HepG2 (cell line): Measurements from ENCODE around the gene TRMT112. TPM values are rescaled to one million over a fixed set of nuclear protein-coding genes. Genes with fewer than 3 reads are reported as not detected.

Experiments
- ATAC-seq: fragments of 200-7000 bp; cut with Tn5 transposase; 3 replicates; pipeline ENCODE4 v1.9.1; 2020; ENCODE audit warnings: mild to moderate bottlenecking, moderate library complexity
- BruUV-seq: library from RNA; stranded (reverse); fragments of 400-500 nt; replicated peaks from 2 replicates; lab custom pipeline; 2021; lab: Mats Ljungman, UMichigan
- CTCF ChIA-PET: fragments of 300-600 bp; formaldehyde crosslinking; extraction: SDS; loops from one replicate; lab custom pipeline; 2021; ENCODE audit warnings: low total read pairs, inconsistent platforms, low intra/inter-chr PET ratio; lab: Yijun Ruan, JAX
- POLR2A ChIA-PET: fragments of 350-600 bp; sonication (Branson Sonifier 250); formaldehyde crosslinking; loops from one replicate; lab custom pipeline; 2020; ENCODE audit warnings: antibody characterized with exemption, inconsistent platforms; lab: Yijun Ruan, JAX
- DNase-seq: peaks from one replicate; pipeline ENCODE4 v3.0.0-alpha.2; 2015; ENCODE audit warnings: low spot score
- FAIRE-seq: peaks from 3 replicates; lab custom pipeline; 2011; peaks lifted over from hg19 to GRCh38; lab: Jason Lieb, UNC
- H2AFZ ChIP-seq: one replicate; pipeline ENCODE4 v1.6.1; 2011; ENCODE audit warnings: low read length, inconsistent platforms
- H3K27ac ChIP-seq: fragments of 300-600 bp; 3 replicates; pipeline ENCODE4 v1.8.0; 2011; ENCODE audit warnings: mixed run types, mild to moderate bottlenecking, mixed read lengths, low read length, inconsistent platforms; ENCODE audit not compliant: insufficient read depth; ENCODE audit errors: extremely low read length
- H3K27me3 ChIP-seq, 2 experiments: fragments of 200-600 bp in 1 of 2; 2 replicates in 1 of 2; 3 replicates in 1 of 2; pipeline versions ENCODE4 v1.6.0 to v1.8.0; 2011; ENCODE audit warnings: low read length in 2 of 2, mild to moderate bottlenecking in 2 of 2, moderate library complexity in 2 of 2, inconsistent platforms in 1 of 2; ENCODE audit not compliant: insufficient read depth in 2 of 2, control insufficient read depth in 1 of 2
- H3K36me3 ChIP-seq, 2 experiments: fragments of 200-600 bp in 1 of 2; replicated peaks in 1 of 2; 2 replicates in 1 of 2; 3 replicates in 1 of 2; pipeline versions ENCODE4 v1.5.1 to v1.8.0; 2011; ENCODE audit warnings: low read length in 2 of 2, inconsistent platforms in 1 of 2; ENCODE audit not compliant: insufficient read depth in 2 of 2, control insufficient read depth in 1 of 2
- H3K4me1 ChIP-seq: 2 replicates; pipeline ENCODE4 v1.5.1; 2012; ENCODE audit warnings: low read length, inconsistent platforms; ENCODE audit not compliant: insufficient read depth
- H3K4me2 ChIP-seq: 2 replicates; pipeline ENCODE4 v1.6.0; 2011; ENCODE audit warnings: low read depth, low read length, inconsistent platforms
- H3K4me3 ChIP-seq, 3 experiments: fragments of 200-600 bp in 1 of 3; sonication (generic), shearing (Covaris generic) in 1 of 3; replicated peaks in 1 of 3; 2 replicates each; pipeline ENCODE4 v1.5.1; 2011 to 2016; ENCODE audit warnings: low read length in 3 of 3, inconsistent platforms in 2 of 3, low read depth in 2 of 3, mild to moderate bottlenecking in 2 of 3, control low read depth in 1 of 3, mixed read lengths in 1 of 3; ENCODE audit not compliant: insufficient read depth in 1 of 3
- H3K79me2 ChIP-seq: one replicate; pipeline ENCODE4 v1.6.1; 2011; ENCODE audit warnings: low read length, inconsistent platforms; ENCODE audit not compliant: insufficient read depth
- H3K9ac ChIP-seq: 2 replicates; pipeline ENCODE4 v1.6.0; 2011; ENCODE audit warnings: mild to moderate bottlenecking, low read depth, low read length, inconsistent platforms; ENCODE audit not compliant: insufficient read depth
- H3K9me3 ChIP-seq: 2 replicates; pipeline ENCODE4 v1.5.1; 2012; ENCODE audit warnings: mild to moderate bottlenecking, low read length
- H4K20me1 ChIP-seq: 2 replicates; pipeline ENCODE4 v1.6.0; 2011; ENCODE audit warnings: inconsistent platforms, mild to moderate bottlenecking, low read length, moderate library complexity; ENCODE audit not compliant: insufficient read depth
- HDAC2 ChIP-seq: sonication (generic); formaldehyde crosslinking; IDR thresholded peaks from 2 replicates; pipeline ENCODE4 v1.4.0; 2020; ENCODE audit warnings: missing genetic modification reagents
- HNF4G ChIP-seq, 2 experiments: sonication (generic) in 1 of 2; formaldehyde crosslinking in 1 of 2; IDR thresholded peaks; 2 replicates each; pipeline versions ENCODE4 v1.4.0 to v1.6.1; 2011 to 2020; ENCODE audit warnings: borderline replicate concordance in 2 of 2, low read depth in 2 of 2, mild to moderate bottlenecking in 2 of 2, low read length in 1 of 2, missing genetic modification reagents in 1 of 2, moderate library complexity in 1 of 2
- MAZ ChIP-seq, 2 experiments: sonication (generic) in 1 of 2; formaldehyde crosslinking in 1 of 2; IDR thresholded peaks; 2 replicates each; pipeline versions ENCODE4 v1.5.0 to v1.6.1; 2012 to 2020; ENCODE audit warnings: low read depth in 2 of 2, mild to moderate bottlenecking in 2 of 2, borderline replicate concordance in 1 of 2, improper control_type of control experiment in 1 of 2, low read length in 1 of 2, missing genetic modification reagents in 1 of 2, moderate library complexity in 1 of 2
- TAF15 ChIP-seq: fragments of 200-400 bp; formaldehyde crosslinking; IDR thresholded peaks from one replicate; pipeline ENCODE4 v1.6.1; 2018; ENCODE audit warnings: mild to moderate bottlenecking, low read depth, low read length; ENCODE audit not compliant: poor library complexity, severe bottlenecking
- YY1 ChIP-seq: IDR thresholded peaks from 2 replicates; pipeline ENCODE4 v1.6.1; 2011; ENCODE audit warnings: low read length, low read depth, moderate library complexity, mild to moderate bottlenecking; ENCODE audit not compliant: insufficient read depth, insufficient replicate concordance
- ZFP90 ChIP-seq: sonication (generic); formaldehyde crosslinking; IDR thresholded peaks from 2 replicates; pipeline ENCODE4 v1.8.0; 2022; ENCODE audit warnings: missing genetic modification reagents, mild to moderate bottlenecking, inconsistent platforms, borderline replicate concordance
- ZNF20 ChIP-seq: sonication (generic); formaldehyde crosslinking; IDR thresholded peaks from 2 replicates; pipeline ENCODE4 v1.4.0; 2020; ENCODE audit warnings: mild to moderate bottlenecking, moderate library complexity, missing genetic modification reagents
- ZNF230 ChIP-seq: sonication (generic); formaldehyde crosslinking; IDR thresholded peaks from 2 replicates; pipeline ENCODE4 v1.4.0; 2020; ENCODE audit warnings: mild to moderate bottlenecking, missing genetic modification reagents
- ZNF329 ChIP-seq: sonication (generic); formaldehyde crosslinking; IDR thresholded peaks from 2 replicates; pipeline ENCODE4 v1.9.0; 2021; ENCODE audit warnings: low read depth, mild to moderate bottlenecking, missing genetic modification reagents
- ZNF773 ChIP-seq: sonication (generic); formaldehyde crosslinking; IDR thresholded peaks from 2 replicates; pipeline ENCODE4 v1.4.0; 2020; ENCODE audit warnings: missing genetic modification reagents, borderline replicate concordance
- WGBS: methylation state at CpG from one replicate; pipeline ENCODE4 v1.1.6; 2017; ENCODE audit warnings: low lambda C conversion rate; 5-methylcytosine and 5-hydroxymethylcytosine counted together
- in situ Hi-C: cut with HindIII; loops from 2 replicates; pipeline ENCODE4 v1.10.0; 2017; ENCODE audit warnings: low pct_unique_long_range_greater_than_20kb; ENCODE audit not compliant: extremely low pct_ligation_motif_present
- intact Hi-C: fragments of 100-400 bp; cut with micrococcal nuclease; formaldehyde crosslinking; loops from one replicate; pipeline ENCODE4 v1.10.0; 2022; ENCODE audit not compliant: unreplicated experiment
- polyA plus RNA-seq, 8 experiments: library from polyadenylated mRNA; depleted of rRNA in 3 of 8; stranded (reverse) in 7 of 8; unstranded in 1 of 8; fragments of >200 nt; fragmentation: Illumina TruSeq in 4 of 8; extraction: Trizol in 4 of 8; gene quantifications; 2 replicates each; pipeline versions ENCODE4 v1.2.1 to v1.2.3, GENCODE V29; 2011 to 2016; ENCODE audit warnings: low read depth in 4 of 8, missing spikeins in 1 of 8, mixed read lengths in 1 of 8; ENCODE audit not compliant: insufficient read depth in 1 of 8
- total RNA-seq, 5 experiments: library from RNA; depleted of rRNA; stranded (reverse); fragments of >200 nt; fragmentation: Illumina TruSeq; extraction: Trizol; gene quantifications; 2 replicates each; pipeline ENCODE4 v1.2.3, GENCODE V29; 2016; ENCODE audit warnings: low read depth in 1 of 5
- TF ChIP-seq, protein P1 (sequence below): IDR thresholded peaks from 2 replicates; pipeline ENCODE4 v1.6.1; 2012; ENCODE audit warnings: low read depth, low read length, improper control_type of control experiment
- TF ChIP-seq, protein P2 (sequence below): sonication (generic); formaldehyde crosslinking; IDR thresholded peaks from 2 replicates; pipeline ENCODE4 v1.9.0; 2021; ENCODE audit warnings: missing genetic modification reagents, borderline replicate concordance

The TRMT112 gene
- total and polyA plus RNA-seq, 2 of the 13 experiments (the other 11 are each of a cell fraction or from before 2014, with no cell fraction given): 186 to 409 TPM

DNA sequence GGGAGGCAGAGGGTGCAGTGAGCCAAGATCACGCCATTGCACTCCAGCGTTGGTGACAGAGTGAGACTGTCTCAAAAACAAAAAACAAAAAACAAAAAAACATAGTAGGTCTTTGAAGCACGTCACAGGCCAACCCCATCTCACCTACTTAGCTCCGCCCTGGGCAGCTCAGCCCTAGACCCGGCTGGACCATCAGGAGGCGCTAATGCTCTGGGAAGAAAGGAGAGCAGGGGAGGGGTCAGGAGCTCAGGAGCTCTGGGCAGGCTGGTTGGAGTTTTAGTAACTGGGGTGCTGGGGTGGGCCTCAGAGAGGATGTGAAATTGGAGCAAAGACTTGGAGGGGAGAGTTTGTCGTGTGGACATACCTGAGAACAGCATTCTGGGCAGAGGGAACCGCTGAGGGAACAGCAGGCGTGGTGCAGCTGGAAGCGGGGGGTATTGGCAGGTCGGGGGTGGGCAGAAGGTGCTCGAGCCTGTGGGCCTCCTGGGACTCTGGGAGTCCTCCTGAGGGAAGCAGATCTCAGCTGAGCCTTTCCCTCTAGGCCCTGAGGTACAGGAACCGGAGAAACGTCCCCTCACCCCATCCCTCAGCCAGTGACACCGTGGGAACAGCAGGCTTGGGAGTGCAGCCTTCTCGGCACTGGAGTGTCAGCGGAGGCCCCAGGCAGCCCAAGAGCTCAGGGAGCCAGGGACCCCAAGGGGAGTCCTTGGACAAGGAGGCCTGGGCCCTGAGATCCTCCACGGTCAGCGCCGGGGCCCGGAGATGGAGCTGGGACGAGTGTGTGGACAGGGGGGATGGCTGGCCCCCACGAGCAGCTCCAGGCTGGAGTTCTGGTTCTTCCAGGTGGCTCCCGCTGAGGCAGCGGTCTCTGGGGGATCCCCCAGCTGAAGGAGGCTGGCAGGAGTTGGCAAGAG is 39.4 kb upstream of the TRMT112 start (continued):
- TF ChIP-seq, protein P1, sequence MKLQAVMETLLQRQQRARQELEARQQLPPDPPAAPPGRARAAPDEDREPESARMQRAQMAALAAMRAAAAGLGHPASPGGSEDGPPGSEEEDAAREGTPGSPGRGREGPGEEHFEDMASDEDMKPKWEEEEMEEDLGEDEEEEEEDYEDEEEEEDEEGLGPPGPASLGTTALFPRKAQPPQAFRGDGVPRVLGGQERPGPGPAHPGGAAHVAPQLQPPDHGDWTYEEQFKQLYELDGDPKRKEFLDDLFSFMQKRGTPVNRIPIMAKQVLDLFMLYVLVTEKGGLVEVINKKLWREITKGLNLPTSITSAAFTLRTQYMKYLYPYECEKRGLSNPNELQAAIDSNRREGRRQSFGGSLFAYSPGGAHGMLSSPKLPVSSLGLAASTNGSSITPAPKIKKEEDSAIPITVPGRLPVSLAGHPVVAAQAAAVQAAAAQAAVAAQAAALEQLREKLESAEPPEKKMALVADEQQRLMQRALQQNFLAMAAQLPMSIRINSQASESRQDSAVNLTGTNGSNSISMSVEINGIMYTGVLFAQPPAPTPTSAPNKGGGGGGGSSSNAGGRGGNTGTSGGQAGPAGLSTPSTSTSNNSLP: no peak
- peak; percentile 43; the same call in 1 of the 2 replicates for TF ChIP-seq MAZ (IDR thresholded peaks at IDR 0.05; ENCODE audit: borderline replicate concordance, low read depth, low read length)
- TF ChIP-seq MAZ (CRISPR knock-in tag; IDR thresholded peaks at IDR 0.05; ENCODE audit: low read depth): no peak

DNA sequence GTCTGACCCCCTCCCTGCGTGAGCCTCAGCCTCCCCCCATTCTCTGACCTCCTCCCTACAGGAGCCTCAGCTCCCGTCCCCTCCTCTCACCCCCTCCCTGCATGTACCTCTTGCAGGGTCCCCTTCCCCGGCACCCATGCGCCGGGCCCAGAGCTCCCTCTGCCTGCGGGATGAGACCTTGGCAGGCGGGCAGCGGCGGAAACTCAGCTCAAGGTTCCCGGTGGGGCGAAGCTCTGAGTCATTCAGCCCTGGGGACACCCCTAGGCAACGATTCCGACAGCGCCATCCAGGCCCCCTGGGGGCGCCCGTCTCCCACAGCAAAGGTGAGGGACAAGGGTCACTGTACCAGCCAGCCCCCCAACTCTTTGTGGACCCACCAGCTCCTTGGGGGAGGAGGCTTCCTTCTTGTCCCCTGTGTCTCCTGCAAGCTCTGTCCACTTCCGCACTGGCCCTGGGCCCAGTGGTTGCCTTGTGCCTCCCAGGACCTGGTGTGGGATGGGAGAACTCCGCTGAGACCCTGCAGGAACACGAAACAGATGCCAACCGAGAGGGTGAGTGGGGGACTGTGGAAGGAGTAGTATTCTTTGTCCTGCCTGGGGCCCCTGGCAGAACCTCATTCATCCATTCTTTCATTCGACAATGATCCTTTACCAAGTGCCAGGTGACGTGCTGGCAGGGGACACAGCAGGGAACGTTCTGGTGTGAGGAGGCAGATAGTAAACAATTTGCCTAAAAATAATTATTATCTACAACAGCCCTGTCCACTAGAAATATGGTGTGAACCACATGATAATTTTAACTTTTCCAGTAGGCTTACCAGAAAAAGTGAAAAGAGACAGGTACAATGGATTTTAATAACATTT is 38.0 kb upstream of the TRMT112 start:
- H3K9ac ChIP-seq: peak overlapping the region; percentile 67
- DNase-seq (peak; percentile 79), ATAC-seq (peak; percentile 72), FAIRE-seq (peak; percentile 64)
- no peaks in the 10 kb centered on the region; a peak in 1 of 5 replicates for H3K36me3 ChIP-seq
- CTCF ChIA-PET: interaction anchor here (0.7 to 1.2 kb wide), 5 partner anchors 10 to 49 kb away, joined by 3 to 4 read pairs (median 3); partner anchors contain the start of genes PRDX5 and TRMT112
- H2AFZ ChIP-seq: no peak overlapping the region
- WGBS: 10% methylated on average over 14 of the region's 23 CpGs
- in situ Hi-C loops: no loop called here
- POLR2A ChIA-PET: interaction anchor here (0.6 to 6.5 kb wide), 12 partner anchors 8 to 1380 kb away, joined by 3 to 61 read pairs (median 4); partner anchors contain the start of genes ESRRA, PRDX5, RTN3 and TRMT112
- H3K79me2 ChIP-seq: no peaks in the 10 kb centered on the region
- H3K27ac ChIP-seq: peak overlapping the region; percentile 42
- no peaks in the 10 kb centered on the region for H3K9me3 ChIP-seq
- TSS peak; percentile 67 for BruUV-seq
- peak overlapping the region; percentile 53 to 78 (median 56) for H3K4me3 ChIP-seq
- H4K20me1 ChIP-seq: no peaks in the 10 kb centered on the region
- intact Hi-C loops: no loop called here
- peak overlapping the region; percentile 99 for H3K4me2 ChIP-seq
- H3K27me3 ChIP-seq: peaks cover 0 to 26% of the 10 kb centered on the region in 2 experiments; a peak in 2 of 5 replicates
- peaks cover 56% of the 10 kb centered on the region for H3K4me1 ChIP-seq
- TF ChIP-seq ZNF20 (CRISPR knock-in tag) (no peak), ZNF230 (CRISPR knock-in tag) (no peak), ZNF329 (CRISPR knock-in tag) (no peak), HDAC2 (CRISPR knock-in tag) (peak; percentile 66; the same call in 1 of the 2 replicates), ZNF773 (CRISPR knock-in tag) (no peak), TAF15 (peak; percentile 66), ZFP90 (no peak), YY1 (peak; percentile 67), HNF4G (IDR thresholded peaks at IDR 0.05; ENCODE audit: borderline replicate concordance, low read depth, low read length) (peak; percentile 58; the same call in 1 of the 2 replicates), HNF4G (CRISPR knock-in tag; IDR thresholded peaks at IDR 0.05; ENCODE audit: borderline replicate concordance, low read depth) (peak; percentile 71; the same call in 1 of the 2 replicates)
- TF ChIP-seq, protein P2, sequence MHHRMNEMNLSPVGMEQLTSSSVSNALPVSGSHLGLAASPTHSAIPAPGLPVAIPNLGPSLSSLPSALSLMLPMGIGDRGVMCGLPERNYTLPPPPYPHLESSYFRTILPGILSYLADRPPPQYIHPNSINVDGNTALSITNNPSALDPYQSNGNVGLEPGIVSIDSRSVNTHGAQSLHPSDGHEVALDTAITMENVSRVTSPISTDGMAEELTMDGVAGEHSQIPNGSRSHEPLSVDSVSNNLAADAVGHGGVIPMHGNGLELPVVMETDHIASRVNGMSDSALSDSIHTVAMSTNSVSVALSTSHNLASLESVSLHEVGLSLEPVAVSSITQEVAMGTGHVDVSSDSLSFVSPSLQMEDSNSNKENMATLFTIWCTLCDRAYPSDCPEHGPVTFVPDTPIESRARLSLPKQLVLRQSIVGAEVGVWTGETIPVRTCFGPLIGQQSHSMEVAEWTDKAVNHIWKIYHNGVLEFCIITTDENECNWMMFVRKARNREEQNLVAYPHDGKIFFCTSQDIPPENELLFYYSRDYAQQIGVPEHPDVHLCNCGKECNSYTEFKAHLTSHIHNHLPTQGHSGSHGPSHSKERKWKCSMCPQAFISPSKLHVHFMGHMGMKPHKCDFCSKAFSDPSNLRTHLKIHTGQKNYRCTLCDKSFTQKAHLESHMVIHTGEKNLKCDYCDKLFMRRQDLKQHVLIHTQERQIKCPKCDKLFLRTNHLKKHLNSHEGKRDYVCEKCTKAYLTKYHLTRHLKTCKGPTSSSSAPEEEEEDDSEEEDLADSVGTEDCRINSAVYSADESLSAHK: no peak
